Measurements from ENCODE around the gene RBBP5.

GRCh38 chr1:205074513-205074912 lies 47.3 kb downstream of the RBBP5 start:
- TF ChIP-seq POLR2A (IDR thresholded peaks at IDR 0.05) (no peak), CTCF (IDR thresholded peaks at IDR 0.05) (no peak)

Measured in testis (tissue), 2 donors.